Activated CD8-positive, alpha-beta T cell treated with anti-CD3 and anti-CD28 coated beads, Interleukin-2, amount 10 ng/mL, durations not matched to agents 7 days and 5 days (primary cell): ENCODE measurements around the gene CCN5. TPM values are rescaled to one million over a fixed set of nuclear protein-coding genes. Genes with fewer than 3 reads are reported as not detected.
"Not testable (repeated sequence)": the region's sequence is repeated elsewhere in the genome, so short reads cannot be mapped to it uniquely, and the experiment has no call there.

Source experiments
- ATAC-seq: fragments of 150-1000 bp; cut with Tn5 transposase; one replicate; pipeline ENCODE4 v1.10.0; 2021; ENCODE audit warnings: moderate library complexity
- CTCF ChIA-PET: fragments of 350-600 bp; sonication (Branson Sonifier 250); formaldehyde crosslinking; loops from one replicate; lab custom pipeline; 2021; ENCODE audit warnings: antibody characterized with exemption; lab: Charles Lee
- POLR2A ChIA-PET: fragments of 350-600 bp; sonication (Branson Sonifier 250); formaldehyde crosslinking; loops from one replicate; lab custom pipeline; 2021; ENCODE audit warnings: antibody characterized with exemption; lab: Charles Lee
- DNase-seq: peaks from one replicate; pipeline ENCODE4 v3.0.0-alpha.2; 2020
- H3K27ac Mint-ChIP-seq: one replicate; pipeline ENCODE4 v1.8.0; 2021; ENCODE audit warnings: mild to moderate bottlenecking, mixed read lengths
- H3K27me3 Mint-ChIP-seq: one replicate; pipeline ENCODE4 v1.8.0; 2021; ENCODE audit warnings: low read depth, mixed read lengths
- H3K36me3 Mint-ChIP-seq: one replicate; pipeline ENCODE4 v1.8.0; 2021; ENCODE audit warnings: low read depth, mixed read lengths
- H3K4me1 Mint-ChIP-seq: one replicate; pipeline ENCODE4 v1.8.0; 2021; ENCODE audit warnings: low read depth, mixed read lengths
- H3K4me3 Mint-ChIP-seq: one replicate; pipeline ENCODE4 v1.8.0; 2021; ENCODE audit warnings: mild to moderate bottlenecking, mixed read lengths
- H3K9me3 Mint-ChIP-seq: one replicate; pipeline ENCODE4 v1.8.0; 2022; ENCODE audit warnings: mixed read lengths; ENCODE audit not compliant: insufficient read depth
- total RNA-seq, 2 experiments: library from RNA; stranded (reverse); gene quantifications; one replicate each; pipeline ENCODE4 v1.2.3, GENCODE V29; 2021

Gene CCN5
- total RNA-seq, result not detected

- ATAC-seq (no peak), DNase-seq (no peak)
- Mint-ChIP-seq H3K36me3 (no peaks in the 10 kb centered on the region), H3K4me1 (no peaks in the 10 kb centered on the region), H3K4me3 (no peak within 1 kb of the TSS), H3K27ac (no peak within 1 kb of the TSS), H3K27me3 (peaks cover 5% of the 10 kb centered on the region), H3K9me3 (no peaks in the 10 kb centered on the region)
- ChIA-PET POLR2A (interaction anchor here (0.5 to 0.6 kb wide), 2 partner anchors 19 to 22 kb away, joined by 3 to 4 read pairs; no protein-coding TSS in a partner anchor), CTCF (interaction anchor here (1.6 kb wide), 1 partner anchor 30 kb away, joined by 5 read pairs; no protein-coding TSS in a partner anchor)
Observed at GRCh38 chr20:44714701-44715498, at the start of gene CCN5. Gene CCN5 (plus strand): TSS chr20:44715369. CDS start chr20:44715391, 22 bp downstream.

GRCh38 chr20:44666066-44666465, 49.1 kb upstream of the CCN5 start:
- ChIA-PET CTCF (interaction anchor here (0.7 to 3.6 kb wide), 4 partner anchors 16 to 1124 kb away, joined by 3 to 16 read pairs (median 7); no protein-coding TSS in a partner anchor), POLR2A (interaction anchor here (1.1 kb wide), 1 partner anchor 18 kb away, joined by 3 read pairs; no protein-coding TSS in a partner anchor)
- Mint-ChIP-seq H3K27ac (no peak overlapping the region), H3K4me3 (no peak overlapping the region), H3K27me3 (no peaks in the 10 kb centered on the region), H3K36me3 (peaks cover 29% of the 10 kb centered on the region), H3K4me1 (peaks cover 25% of the 10 kb centered on the region), H3K9me3 (no peaks in the 10 kb centered on the region)
- no peak for DNase-seq
- no peak for ATAC-seq

- POLR2A ChIA-PET, result interaction anchor here (1.8 kb wide), 1 partner anchor 20 kb away, joined by 7 read pairs; the partner anchor contains the start of gene ADA
Observed at GRCh38 chr20:44670851-44671250, 44.3 kb upstream of the CCN5 start.

GRCh38 chr20:44671541-44671940, 43.6 kb upstream of the CCN5 start:
- H3K4me3 Mint-ChIP-seq, result peak overlapping the region; percentile 80
- ATAC-seq (peak; percentile 88), DNase-seq (peak; percentile 87)
- H3K9me3 Mint-ChIP-seq, H3K27me3 Mint-ChIP-seq, H3K4me1 Mint-ChIP-seq, H3K36me3 Mint-ChIP-seq, H3K27ac Mint-ChIP-seq: not testable (repeated sequence)
- ChIA-PET POLR2A (interaction anchor here (1.2 to 1.8 kb wide), 3 partner anchors 21 to 29 kb away, joined by 6 to 9 read pairs (median 7); partner anchors contain the start of gene ADA), CTCF (interaction anchor here (1.3 to 3.1 kb wide), 7 partner anchors 12 to 453 kb away, joined by 3 to 27 read pairs (median 4); no protein-coding TSS in a partner anchor)

More at GRCh38 chr20:44670851-44671250, 44.3 kb upstream of the CCN5 start:
- DNase-seq, ATAC-seq, H3K9me3 Mint-ChIP-seq, H3K27me3 Mint-ChIP-seq, H3K27ac Mint-ChIP-seq: not testable (repeated sequence)
- CTCF ChIA-PET, result interaction anchor here (3.1 kb wide), 1 partner anchor 12 kb away, joined by 27 read pairs; no protein-coding TSS in a partner anchor
- H3K4me1 Mint-ChIP-seq, result peaks cover 10% of the 10 kb centered on the region
- peaks cover 13% of the 10 kb centered on the region for H3K36me3 Mint-ChIP-seq
- peak overlapping the region; percentile 80 for H3K4me3 Mint-ChIP-seq

- H3K4me3 Mint-ChIP-seq, result peak overlapping the region; percentile 80
- not testable (repeated sequence) for H3K36me3 Mint-ChIP-seq, H3K9me3 Mint-ChIP-seq, H3K4me1 Mint-ChIP-seq, ATAC-seq, H3K27me3 Mint-ChIP-seq, DNase-seq, H3K27ac Mint-ChIP-seq
- POLR2A ChIA-PET, result interaction anchor here (1.2 to 1.8 kb wide), 3 partner anchors 22 to 30 kb away, joined by 6 to 9 read pairs (median 7); partner anchors contain the start of gene ADA
- CTCF ChIA-PET, result interaction anchor here (1.3 to 3.1 kb wide), 7 partner anchors 11 to 454 kb away, joined by 3 to 27 read pairs (median 4); no protein-coding TSS in a partner anchor
Observed at GRCh38 chr20:44672318-44672902, 42.8 kb upstream of the CCN5 start.

GRCh38 chr20:44678242-44678641, 36.9 kb upstream of the CCN5 start:
- POLR2A ChIA-PET, result no interaction called here
- H3K27ac Mint-ChIP-seq, result peak overlapping the region; percentile 59
- no peaks in the 10 kb centered on the region for H3K27me3 Mint-ChIP-seq
- DNase-seq (no peak), ATAC-seq (no peak)
- peaks cover 4% of the 10 kb centered on the region for H3K4me1 Mint-ChIP-seq
- H3K9me3 Mint-ChIP-seq, result no peaks in the 10 kb centered on the region
- CTCF ChIA-PET, result interaction anchor here (1.5 kb wide), 1 partner anchor 463 kb away, joined by 3 read pairs; no protein-coding TSS in a partner anchor
- no peaks in the 10 kb centered on the region for H3K36me3 Mint-ChIP-seq
- no peak overlapping the region for H3K4me3 Mint-ChIP-seq

GRCh38 chr20:44678990-44679611, 36.1 kb upstream of the CCN5 start:
- ChIA-PET POLR2A (no interaction called here), CTCF (interaction anchor here (1.5 kb wide), 1 partner anchor 463 kb away, joined by 3 read pairs; no protein-coding TSS in a partner anchor)
- Mint-ChIP-seq H3K27me3 (no peaks in the 10 kb centered on the region), H3K9me3 (no peaks in the 10 kb centered on the region), H3K4me3 (no peak overlapping the region), H3K27ac (no peak overlapping the region), H3K4me1 (peaks cover 11% of the 10 kb centered on the region), H3K36me3 (no peaks in the 10 kb centered on the region)
- no peak for ATAC-seq
- DNase-seq, result no peak

GRCh38 chr20:44681796-44682566, 33.2 kb upstream of the CCN5 start:
- Mint-ChIP-seq H3K27me3 (no peaks in the 10 kb centered on the region), H3K4me3 (no peak overlapping the region), H3K4me1 (peaks cover 17% of the 10 kb centered on the region), H3K36me3 (no peaks in the 10 kb centered on the region), H3K9me3 (no peaks in the 10 kb centered on the region), H3K27ac (no peak overlapping the region)
- ChIA-PET CTCF (interaction anchor here (1.4 to 5.6 kb wide), 16 partner anchors 11 to 297 kb away, joined by 3 to 150 read pairs (median 8); partner anchors contain the start of genes ADA and SERINC3), POLR2A (interaction anchor here (2.3 kb wide), 1 partner anchor 38 kb away, joined by 7 read pairs; no protein-coding TSS in a partner anchor)
- no peak for DNase-seq
- no peak for ATAC-seq

GRCh38 chr20:44683263-44684046, 31.7 kb upstream of the CCN5 start:
- ChIA-PET POLR2A (interaction anchor here (0.8 to 2.3 kb wide), 5 partner anchors 17 to 55 kb away, joined by 3 to 7 read pairs (median 3); no protein-coding TSS in a partner anchor), CTCF (interaction anchor here (0.6 to 5.6 kb wide), 44 partner anchors 10 to 467 kb away, joined by 3 to 150 read pairs (median 5); partner anchors contain the start of genes ADA and CCN5)
- DNase-seq (peak; percentile 81), ATAC-seq (peak; percentile 84)
- H3K4me3 Mint-ChIP-seq, result no peak overlapping the region
- no peaks in the 10 kb centered on the region for H3K27me3 Mint-ChIP-seq
- no peak overlapping the region for H3K27ac Mint-ChIP-seq
- H3K36me3 Mint-ChIP-seq, result no peaks in the 10 kb centered on the region
- peaks cover 13% of the 10 kb centered on the region for H3K4me1 Mint-ChIP-seq
- H3K9me3 Mint-ChIP-seq, result no peaks in the 10 kb centered on the region
